K562 (cell line): ENCODE results near the gene CTCFL. TPM values are rescaled to one million over a fixed set of nuclear protein-coding genes. Genes with fewer than 3 reads are reported as not detected.

Experiments
- ATAC-seq: fragments of 200-7000 bp; cut with Tn5 transposase; 3 replicates; pipeline ENCODE4 v1.9.1; 2020; ENCODE audit warnings: moderate library complexity
- BruUV-seq: library from RNA; stranded (reverse); fragments of 400-500 nt; replicated peaks from 2 replicates; lab custom pipeline; 2021; lab: Mats Ljungman, UMichigan
- CTCF ChIA-PET: fragments of 300-600 bp; formaldehyde crosslinking; extraction: SDS; loops from one replicate; lab custom pipeline; 2021; ENCODE audit warnings: low intra/inter-chr PET ratio; lab: Yijun Ruan, JAX
- POLR2A ChIA-PET: fragments of 300-600, 350-650 bp; sonication (Branson Sonifier 250); formaldehyde crosslinking; extraction: SDS; loops from one replicate; lab custom pipeline; 2021; ENCODE audit warnings: antibody characterized with exemption, inconsistent platforms; lab: Yijun Ruan, JAX
- DNase-seq, 4 experiments: peaks; one replicate each; pipeline versions ENCODE4 v3.0.0 to v3.0.0-alpha.2; 2011 to 2018; ENCODE audit warnings: low spot score in 3 of 4, mixed read lengths in 3 of 4; ENCODE audit errors: extremely low read depth in 1 of 4
- FAIRE-seq: peaks from 2 replicates; lab custom pipeline; 2011; peaks lifted over from hg19 to GRCh38; lab: Jason Lieb, UNC
- H2AFZ ChIP-seq: 2 replicates; pipeline ENCODE4 v1.6.0; 2011; ENCODE audit warnings: low read depth, low read length, control low read depth, inconsistent platforms
- H3K27ac ChIP-seq: fragments of 200-600 bp; 3 replicates; pipeline ENCODE4 v1.8.0; 2011; ENCODE audit warnings: low read depth, mild to moderate bottlenecking, control low read depth, inconsistent platforms, low read length, moderate library complexity, mixed read lengths; ENCODE audit errors: extremely low read depth
- H3K27me3 ChIP-seq, 2 experiments: fragments of 300-600 bp in 1 of 2; 2 replicates in 1 of 2; 3 replicates in 1 of 2; pipeline versions ENCODE4 v1.6.0 to v1.8.0; 2011; ENCODE audit warnings: inconsistent platforms in 2 of 2, low read length in 2 of 2, mild to moderate bottlenecking in 1 of 2, mixed read lengths in 1 of 2, moderate library complexity in 1 of 2; ENCODE audit not compliant: control insufficient read depth in 2 of 2, insufficient read depth in 2 of 2
- H3K36me3 ChIP-seq: fragments of 300-600 bp; 3 replicates; pipeline ENCODE4 v1.8.0; 2011; ENCODE audit warnings: mild to moderate bottlenecking, low read length, inconsistent platforms; ENCODE audit not compliant: control insufficient read depth, insufficient read depth
- H3K4me1 ChIP-seq, 2 experiments: fragments of 200-600 bp in 1 of 2; replicated peaks in 1 of 2; 2 replicates in 1 of 2; 3 replicates in 1 of 2; pipeline versions ENCODE4 v1.5.1 to v1.8.0; 2011; ENCODE audit warnings: inconsistent platforms in 2 of 2, low read length in 2 of 2, mild to moderate bottlenecking in 1 of 2, mixed read lengths in 1 of 2, moderate library complexity in 1 of 2; ENCODE audit not compliant: control insufficient read depth in 2 of 2, insufficient read depth in 2 of 2
- H3K4me2 ChIP-seq: 2 replicates; pipeline ENCODE4 v1.6.1; 2011; ENCODE audit warnings: low read length, control low read depth, inconsistent platforms, mixed read lengths; ENCODE audit not compliant: insufficient read depth
- H3K4me3 ChIP-seq: fragments of 200-600 bp; sonication (generic), shearing (Covaris generic); 2 replicates; pipeline ENCODE4 v1.5.1; 2016; ENCODE audit warnings: control low read depth, inconsistent platforms
- H3K79me2 ChIP-seq: fragments of 200-600 bp; 3 replicates; pipeline ENCODE4 v1.8.0; 2011; ENCODE audit warnings: low read length, inconsistent platforms; ENCODE audit not compliant: control insufficient read depth, insufficient read depth
- H3K9ac ChIP-seq, 2 experiments: 2 replicates each; pipeline versions ENCODE4 v1.6.0 to v1.6.1; 2011; ENCODE audit warnings: low read depth in 2 of 2, low read length in 2 of 2, control low read depth in 1 of 2, inconsistent platforms in 1 of 2, mild to moderate bottlenecking in 1 of 2, mixed read lengths in 1 of 2; ENCODE audit not compliant: insufficient read depth in 1 of 2
- H3K9me1 ChIP-seq: one replicate; pipeline ENCODE4 v1.6.0; 2011; ENCODE audit warnings: inconsistent platforms, mild to moderate bottlenecking, low read length, moderate library complexity; ENCODE audit not compliant: control insufficient read depth, insufficient read depth
- H3K9me3 ChIP-seq: replicated peaks from 2 replicates; pipeline ENCODE4 v1.5.1; 2011; ENCODE audit warnings: low read depth, low read length, inconsistent platforms; ENCODE audit not compliant: control insufficient read depth, insufficient read depth
- H4K20me1 ChIP-seq: replicated peaks from 2 replicates; pipeline ENCODE4 v1.6.1; 2011; ENCODE audit warnings: low read length, inconsistent platforms, mixed read lengths; ENCODE audit not compliant: control insufficient read depth, insufficient read depth
- IRF2 ChIP-seq: sonication (generic); formaldehyde crosslinking; IDR thresholded peaks from 2 replicates; pipeline ENCODE4 v1.8.1; 2022; ENCODE audit warnings: mild to moderate bottlenecking, missing genetic modification reagents
- PKNOX1 ChIP-seq: fragments of 450-650 bp; IDR thresholded peaks from 2 replicates; pipeline ENCODE4 v1.6.1; 2016
- WGBS: fragments of 100-300 bp; shearing (Covaris generic); methylation state at CpG from one replicate; pipeline ENCODE4 v1.1.6; 2016; ENCODE audit warnings: low coverage, mixed read lengths; ENCODE audit not compliant: insufficient coverage; ENCODE audit errors: missing lambda C conversion rate; 5-methylcytosine and 5-hydroxymethylcytosine counted together
- in situ Hi-C: fragments of 300-500 bp; cut with MboI; formaldehyde crosslinking; loops from 4 replicates; pipeline ENCODE4 v1.15.0; 2018; ENCODE audit warnings: inconsistent platforms, mixed read lengths
- intact Hi-C: fragments of 100-400 bp; cut with micrococcal nuclease; formaldehyde crosslinking; loops from 2 replicates; pipeline ENCODE4 v1.14.2; 2022
- polyA plus RNA-seq, 8 experiments: library from polyadenylated mRNA; depleted of rRNA in 4 of 8; stranded (reverse) in 5 of 8; unstranded in 3 of 8; fragments of >200 nt; fragmentation: Nextera tagmentation in 2 of 8; fragmentation: Illumina TruSeq in 1 of 8; extraction: Ambion mirVana in 2 of 8; extraction: Trizol in 1 of 8; gene quantifications; 2 replicates each; pipeline versions ENCODE4 v1.2.1 to v1.2.3, GENCODE V29; 2011 to 2014; ENCODE audit warnings: inconsistent platforms in 1 of 8, missing spikeins in 1 of 8
- total RNA-seq, 7 experiments: library from RNA; depleted of rRNA in 6 of 7; stranded (reverse); fragments of >200 nt in 6 of 7; fragmentation: Illumina TruSeq in 2 of 7; extraction: Trizol in 2 of 7; gene quantifications; 2 replicates each; pipeline versions ENCODE4 v1.2.1 to v1.2.3, GENCODE V29; 2011 to 2021; ENCODE audit warnings: low replicate concordance in 1 of 7

Gene CTCFL
- total and polyA plus RNA-seq, 9 of the 15 experiments (the other 6 are each of a cell fraction or from before 2014, with no cell fraction given): 42.4 to 188 (median 111) TPM

GRCh38 chr20:57568088-57568896 is 43.4 kb upstream of the CTCFL start:
- no peaks in the 10 kb centered on the region for H3K9me1 ChIP-seq
- no peaks in the 10 kb centered on the region for H3K36me3 ChIP-seq
- H3K4me2 ChIP-seq: peak overlapping the region; percentile 13; the same call in 1 of the 2 replicates
- TF ChIP-seq PKNOX1 (peak; percentile 61), IRF2 (CRISPR knock-in tag) (no peak)
- TF ChIP-seq, all 486 proteins: peak for 1
- ChIA-PET CTCF (no interaction called here), POLR2A (interaction anchor here (0.9 to 1.0 kb wide), 3 partner anchors 9 to 45 kb away, joined by 4 read pairs; no protein-coding TSS in a partner anchor)
- no peak for DNase-seq
- no TSS peak for BruUV-seq
- peaks cover 0 to 12% of the 10 kb centered on the region in 2 experiments; a peak in 1 of 5 replicates for H3K27me3 ChIP-seq
- no peak overlapping the region for H3K27ac ChIP-seq
- H2AFZ ChIP-seq: no peak overlapping the region; the same call in 1 of the 2 replicates
- no peaks in the 10 kb centered on the region for H4K20me1 ChIP-seq
- H3K4me3 ChIP-seq: no peak overlapping the region
- peaks cover 0 to 9% of the 10 kb centered on the region in 2 experiments; a peak in 3 of 5 replicates for H3K4me1 ChIP-seq
- no peak for FAIRE-seq
- no peaks in the 10 kb centered on the region for H3K9me3 ChIP-seq
- ATAC-seq: peak; percentile 64
- in situ Hi-C loops: no loop called here
- WGBS: 14% methylated on average over 13 of the region's 13 CpGs
- intact Hi-C loops: no loop called here
- no peak overlapping the region for H3K9ac ChIP-seq
- no peaks in the 10 kb centered on the region for H3K79me2 ChIP-seq
